Stimulated activated CD4-positive, alpha-beta T cell treated with anti-CD3 and anti-CD28 coated beads, Interleukin-15, amount 100 ng/mL, for 1 hour (primary cell): ENCODE data around the gene SCD.
"Not testable (repeated sequence)": the region's sequence is repeated elsewhere in the genome, so short reads cannot be mapped to it uniquely, and the experiment has no call there.

Experiments used
- DNase-seq, 2 donors: peaks; one replicate each; pipeline ENCODE4 v3.0.0-alpha.2; 2020; ENCODE audit warnings: low read depth in 1 of 2, low spot score in 1 of 2

SCD gene

DNA sequence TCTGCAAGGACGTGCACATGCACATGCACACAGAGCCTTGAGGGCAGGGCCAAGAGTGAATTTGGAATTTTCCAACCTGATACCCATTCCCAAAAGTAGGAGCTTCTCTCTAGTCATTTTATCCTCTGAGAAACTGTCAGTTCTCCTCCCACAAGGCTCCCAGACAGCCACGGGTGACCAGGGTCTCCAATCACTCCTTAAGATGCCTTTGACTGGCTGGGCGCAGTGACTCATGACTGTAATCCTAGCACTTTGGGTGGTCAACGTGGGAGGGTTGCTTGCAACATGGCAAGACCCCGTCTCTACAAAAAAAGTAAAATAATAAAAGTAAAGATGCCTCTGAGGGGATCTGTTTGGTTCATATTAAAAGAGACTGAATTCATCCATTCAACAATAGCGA, 13.2 kb downstream of the SCD start:
- DNase-seq = no peak

- DNase-seq = no peak
Measured at GRCh38 chr10:100362570-100363496, 15.8 kb downstream of the SCD start.

DNA sequence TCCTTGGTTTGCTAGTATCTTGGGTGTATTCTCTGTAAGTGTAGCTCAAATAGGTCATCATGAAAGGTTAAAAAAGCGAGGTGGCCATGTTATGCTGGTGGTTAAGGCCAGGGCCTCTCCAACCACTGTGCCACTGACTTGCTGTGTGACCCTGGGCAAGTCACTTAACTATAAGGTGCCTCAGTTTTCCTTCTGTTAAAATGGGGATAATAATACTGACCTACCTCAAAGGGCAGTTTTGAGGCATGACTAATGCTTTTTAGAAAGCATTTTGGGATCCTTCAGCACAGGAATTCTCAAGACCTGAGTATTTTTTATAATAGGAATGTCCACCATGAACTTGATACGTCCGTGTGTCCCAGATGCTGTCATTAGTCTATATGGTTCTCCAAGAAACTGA, 17.1 kb downstream of the SCD start:
- DNase-seq = no peak

GRCh38 chr10:100364735-100365391, 17.8 kb downstream of the SCD start:
- DNase-seq = no peak

GRCh38 chr10:100368721-100369120, 21.7 kb downstream of the SCD start:
- DNase-seq = no peak

DNA sequence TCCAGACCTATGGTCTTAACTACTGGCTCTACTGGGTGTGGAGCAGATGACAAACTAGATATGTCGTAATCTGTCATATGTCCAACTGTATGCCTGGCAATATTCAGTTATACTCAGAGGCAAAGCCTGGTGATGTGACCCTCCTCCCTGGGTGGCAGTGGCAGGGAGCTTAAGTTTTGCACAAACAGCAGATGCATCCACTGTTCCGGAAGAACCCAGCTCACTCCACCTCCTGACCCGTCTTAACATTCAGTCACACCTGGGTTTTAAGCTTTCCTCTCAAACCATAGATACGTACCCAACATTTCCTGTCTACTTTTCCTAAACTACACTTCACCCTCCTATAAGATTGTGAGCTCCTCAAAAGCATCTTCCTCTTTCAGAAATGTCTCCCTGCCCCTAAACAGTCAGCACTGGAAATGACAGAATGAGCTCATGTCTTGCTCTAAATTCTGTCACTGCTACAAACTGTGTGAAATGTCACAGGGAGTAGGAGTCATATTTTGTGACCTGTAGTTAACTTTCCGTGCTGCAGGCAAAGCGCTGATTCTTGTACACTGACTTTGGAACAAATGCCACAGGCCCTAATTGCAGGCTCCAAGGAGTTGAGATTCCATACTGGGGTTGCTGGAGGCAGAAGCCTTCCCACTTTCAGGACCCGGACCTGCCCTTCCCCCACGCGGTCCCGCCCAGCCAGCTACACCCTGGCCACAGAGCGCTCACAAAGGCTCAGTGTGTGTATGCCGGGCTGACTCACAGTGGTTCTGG, 23.9 kb downstream of the SCD start:
- peak in 1 of 2 donors; percentile 9 for DNase-seq

DNA sequence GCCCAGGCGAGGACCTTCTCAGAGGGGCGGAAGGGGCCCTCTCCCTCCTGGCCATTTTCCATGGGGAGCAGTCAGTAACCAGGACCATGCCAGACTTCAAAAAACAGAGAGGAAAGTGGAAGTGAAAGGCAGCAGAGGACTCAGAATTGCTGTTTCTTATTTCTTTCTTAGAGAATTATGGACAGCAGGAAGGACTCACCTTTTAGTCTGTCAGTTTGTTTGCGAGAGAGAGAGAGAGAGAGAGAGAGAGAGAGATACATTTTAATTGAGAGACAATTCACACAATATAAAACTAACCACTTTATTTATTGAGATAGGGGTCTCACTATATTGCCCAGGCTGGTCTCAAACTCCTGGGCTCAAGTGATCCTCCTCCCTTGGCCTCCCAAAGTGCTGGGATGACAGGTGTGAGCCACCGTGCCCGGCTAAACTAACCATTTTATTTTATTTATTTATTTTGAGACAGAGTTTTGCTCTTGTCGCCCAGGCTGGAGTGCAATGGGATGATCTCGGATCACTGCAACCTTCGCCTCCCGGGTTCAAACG, 24.5 kb downstream of the SCD start:
- no peak for DNase-seq

- no peak for DNase-seq
Measured at GRCh38 chr10:100372415-100373297, 25.6 kb downstream of the SCD start.

GRCh38 chr10:100373298-100374199, 26.5 kb downstream of the SCD start:
- peak; percentile 62 to 70 for DNase-seq

- DNase-seq = no peak
Measured at GRCh38 chr10:100374200-100374655, 27.2 kb downstream of the SCD start.

- DNase-seq = not testable (repeated sequence)
Measured at GRCh38 chr10:100374677-100375353, 27.8 kb downstream of the SCD start.

DNA sequence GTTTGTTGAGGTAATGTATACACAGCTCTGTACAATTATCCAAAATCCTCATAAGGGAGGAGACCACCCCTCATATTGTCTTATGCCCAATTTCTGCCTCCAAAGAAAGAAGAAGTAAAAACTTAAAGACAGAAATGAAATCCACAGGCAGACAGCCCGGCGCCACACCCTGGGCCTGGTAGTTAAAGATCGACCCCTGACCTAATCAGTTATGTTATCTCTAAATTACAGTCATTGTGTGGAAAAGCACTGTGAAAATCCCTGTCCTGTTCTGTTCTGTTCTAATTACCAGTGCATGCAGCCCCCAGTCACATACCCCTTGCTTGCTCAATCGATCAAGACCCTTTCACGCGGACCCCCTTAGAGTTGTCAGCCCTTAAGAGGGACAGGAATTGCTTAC, 29.6 kb downstream of the SCD start:
- DNase-seq = not testable (repeated sequence)

GRCh38 chr10:100377830-100378229, 30.8 kb downstream of the SCD start:
- no peak for DNase-seq

- DNase-seq = no peak
Measured at GRCh38 chr10:100380400-100380799, 33.4 kb downstream of the SCD start.

DNA sequence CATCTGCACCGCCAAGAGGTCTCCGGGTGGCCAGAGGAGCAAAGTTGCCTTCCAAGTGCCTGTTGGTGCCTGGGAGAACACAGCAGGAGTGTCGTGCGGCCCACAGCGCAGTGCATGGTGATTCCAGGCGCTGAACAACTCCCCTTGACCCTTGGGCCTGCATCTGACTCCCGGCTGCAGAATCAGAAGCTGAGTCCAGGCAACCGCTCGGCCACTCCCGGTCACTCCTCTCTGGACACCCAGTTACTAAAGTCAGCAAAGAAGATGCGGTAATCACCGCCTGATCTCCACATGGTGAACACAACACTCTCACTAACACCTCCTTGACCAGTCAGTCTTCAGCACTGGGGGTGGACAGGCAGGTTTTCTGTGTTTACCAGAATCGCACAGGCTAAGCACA, 35.5 kb downstream of the SCD start:
- DNase-seq = no peak

- no peak for DNase-seq
Measured at GRCh38 chr10:100383251-100383650, 36.2 kb downstream of the SCD start.

GRCh38 chr10:100391163-100392002, 44.4 kb downstream of the SCD start:
- no peak for DNase-seq

DNA sequence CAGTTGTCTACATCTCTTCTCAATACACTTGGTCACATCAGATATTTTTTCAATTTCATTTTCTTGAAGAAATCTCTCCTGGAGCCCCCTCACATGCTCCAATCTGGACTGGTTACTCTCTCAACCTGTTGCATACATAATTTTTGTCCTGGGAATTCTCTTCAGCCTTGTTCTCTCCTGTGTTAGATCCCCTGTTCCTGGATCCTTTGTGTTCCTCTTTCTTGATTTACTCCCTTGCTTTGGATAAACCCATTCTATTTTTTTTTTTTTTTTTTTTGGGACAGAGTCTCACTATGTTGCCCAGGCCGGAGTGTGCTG, 45.6 kb downstream of the SCD start:
- DNase-seq = no peak
